Measurements from ENCODE around the gene CPVL. TPM values are rescaled to one million over a fixed set of nuclear protein-coding genes. Genes with fewer than 3 reads are reported as not detected.
A peak's percentile ranks its signal among the peaks of the same experiment; 100 is the strongest.

CPVL gene
- total RNA-seq, 1 experiment from 2014 or later: 1.1 TPM

GRCh38 chr7:29090836-29091601 is 55.3 kb downstream of the CPVL start:
- 0 out of 2 replicates have a peak, but pooled peaks have one; percentile 48 for ATAC-seq
- intact Hi-C loops (cut with micrococcal nuclease; ENCODE audit: unreplicated experiment): no loop called here
- Histone ChIP-seq H3K9me3 (ENCODE audit: control insufficient read depth, insufficient read depth, low read depth, low read length) (no peaks in the 10 kb centered on the region), H3K27ac (ENCODE audit: low read length) (no peak overlapping the region), H3K4me3 (ENCODE audit: low read depth in 2 of 2, low read length in 2 of 2) (peak overlapping the region; percentile 12 to 42; a peak in 3 of 4 replicates), H3K27me3 (ENCODE audit: control insufficient read depth, insufficient read depth, low read length) (peaks cover 7% of the 10 kb centered on the region; the same call in 1 of the 2 replicates), H3K36me3 (ENCODE audit: control insufficient read depth, insufficient read depth, low read length) (no peaks in the 10 kb centered on the region), H3K4me1 (ENCODE audit: control insufficient read depth, insufficient read depth, low read length) (no peaks in the 10 kb centered on the region; the same call in 1 of the 2 replicates)
- ChIA-PET POLR2A (no interaction called here), CTCF (interaction anchor here (0.5 to 1.4 kb wide), 6 partner anchors 72 to 1300 kb away, joined by 3 to 9 read pairs (median 5); no protein-coding TSS in a partner anchor)
- DNase-seq (ENCODE audit: low read depth, low spot score): no peak
- TF ChIP-seq SIN3A (IDR thresholded peaks at IDR 0.05; ENCODE audit: borderline replicate concordance, insufficient read depth, low read depth, low read length) (no peak), REST (IDR thresholded peaks at IDR 0.05; ENCODE audit: insufficient read depth in 1 of 2, low read depth in 2 of 2, low read length in 1 of 2) (no peak), CTCF (IDR thresholded peaks at IDR 0.05) (no peak), TCF7L2 (IDR thresholded peaks at IDR 0.05; ENCODE audit: low read depth, low read length) (no peak), POLR2AphosphoS5 (IDR thresholded peaks at IDR 0.05; ENCODE audit: low read depth, low read length) (no peak)
- no TSS peak for BruUV-seq (replicated peaks)
- in situ Hi-C loops (cut with HindIII; ENCODE audit: low pct_unique_long_range_greater_than_20kb, low sequenced_read_pairs): no loop called here

- intact Hi-C loops (cut with micrococcal nuclease; ENCODE audit: unreplicated experiment) (no loop called here), in situ Hi-C loops (cut with HindIII; ENCODE audit: low pct_unique_long_range_greater_than_20kb, low sequenced_read_pairs) (no loop called here)
- ChIA-PET POLR2A (no interaction called here), CTCF (interaction anchor here (0.8 kb wide), 1 partner anchor 164 kb away, joined by 3 read pairs; no protein-coding TSS in a partner anchor)
- no peak for DNase-seq (ENCODE audit: low read depth, low spot score)
- no peak for ATAC-seq
- Histone ChIP-seq H3K27ac (ENCODE audit: low read length) (no peak overlapping the region), H3K27me3 (ENCODE audit: control insufficient read depth, insufficient read depth, low read length) (peaks cover 7% of the 10 kb centered on the region; the same call in 1 of the 2 replicates), H3K4me3 (ENCODE audit: low read depth in 2 of 2, low read length in 2 of 2) (no peak overlapping the region; a peak in 1 of 4 replicates), H3K36me3 (ENCODE audit: control insufficient read depth, insufficient read depth, low read length) (no peaks in the 10 kb centered on the region), H3K9me3 (ENCODE audit: control insufficient read depth, insufficient read depth, low read depth, low read length) (no peaks in the 10 kb centered on the region), H3K4me1 (ENCODE audit: control insufficient read depth, insufficient read depth, low read length) (no peaks in the 10 kb centered on the region; the same call in 1 of the 2 replicates)
- BruUV-seq (replicated peaks): no TSS peak
- TF ChIP-seq CTCF (IDR thresholded peaks at IDR 0.05) (no peak), REST (IDR thresholded peaks at IDR 0.05; ENCODE audit: insufficient read depth in 1 of 2, low read depth in 2 of 2, low read length in 1 of 2) (no peak), POLR2AphosphoS5 (IDR thresholded peaks at IDR 0.05; ENCODE audit: low read depth, low read length) (no peak), SIN3A (IDR thresholded peaks at IDR 0.05; ENCODE audit: borderline replicate concordance, insufficient read depth, low read depth, low read length) (no peak), TCF7L2 (IDR thresholded peaks at IDR 0.05; ENCODE audit: low read depth, low read length) (no peak)
These were observed 56.1 kb downstream of the CPVL start for GRCh38 chr7:29090151-29090805.

All from Panc1 (cell line).